BLaER1 treated with 17β-estradiol and CSF1 and Interleukin-3, amounts not matched to agents 10 nM and 100 nM (cell line): ENCODE measurements around the gene DPM2.
A peak's percentile ranks its signal among the peaks of the same experiment; 100 is the strongest.

ENCODE experiments used
- H3K27ac ChIP-seq, 11 experiments: shearing (Covaris generic); formaldehyde crosslinking; 2 replicates each; pipeline ENCODE4 v1.8.1; 2022
- H3K27me3 ChIP-seq, 11 experiments: shearing (Covaris generic); formaldehyde crosslinking; 2 replicates each; pipeline ENCODE4 v1.8.1; 2022
- H3K36me3 ChIP-seq, 11 experiments: shearing (Covaris generic); formaldehyde crosslinking; 2 replicates each; pipeline ENCODE4 v1.8.1; 2022
- H3K4me1 ChIP-seq, 10 experiments: shearing (Covaris generic); formaldehyde crosslinking; 2 replicates each; pipeline ENCODE4 v1.8.1; 2022
- H3K4me2 ChIP-seq, 11 experiments: shearing (Covaris generic); formaldehyde crosslinking; 2 replicates each; pipeline ENCODE4 v1.8.1; 2022
- H3K4me3 ChIP-seq, 10 experiments: shearing (Covaris generic); formaldehyde crosslinking; 2 replicates each; pipeline ENCODE4 v1.8.1; 2022
- H3K9ac ChIP-seq, 11 experiments: shearing (Covaris generic); formaldehyde crosslinking; 2 replicates each; pipeline ENCODE4 v1.8.1; 2022
- H3K9me3 ChIP-seq, 11 experiments: shearing (Covaris generic); formaldehyde crosslinking; replicated peaks in 1 of 11; 2 replicates each; pipeline ENCODE4 v1.8.1; 2022
- H4K20me1 ChIP-seq, 11 experiments: shearing (Covaris generic); formaldehyde crosslinking; 2 replicates each; pipeline ENCODE4 v1.8.1; 2022
- Cebpa-rat ChIP-seq, 11 experiments: shearing (Covaris generic); IDR thresholded peaks; 2 replicates each; pipeline ENCODE4 v1.8.1; 2022

Gene DPM2

GRCh38 chr9:127903557-127904475, 33.8 kb downstream of the DPM2 start:
- H3K27me3 ChIP-seq: no peaks in the 10 kb centered on the region
- peaks cover 80 to 94% (median 90%) of the 10 kb centered on the region in 10 experiments for H3K4me1 ChIP-seq
- peak overlapping the region; percentile 84 to 100 (median 93) for H3K4me2 ChIP-seq
- H3K9ac ChIP-seq: peak overlapping the region; percentile 68 to 83 (median 75)
- H3K9me3 ChIP-seq: no peaks in the 10 kb centered on the region
- peaks cover 0 to 19% (median 14%) of the 10 kb centered on the region in 11 experiments; a peak in 21 of 22 replicates for H3K36me3 ChIP-seq
- TF ChIP-seq Cebpa-rat (IDR thresholded peaks at IDR 0.05): no peak
- H3K27ac ChIP-seq: peak overlapping the region; percentile 78 to 90 (median 83)
- H4K20me1 ChIP-seq: peaks cover 0 to 9% (median 0%) of the 10 kb centered on the region in 11 experiments; a peak in 3 of 22 replicates
- H3K4me3 ChIP-seq: peak overlapping the region in 9 of 10 experiments; percentile 18 to 69 (median 43); a peak in 15 of 20 replicates

GRCh38 chr9:127899128-127899943, 38.3 kb downstream of the DPM2 start, which contains the start of gene ST6GALNAC6:
TSS of gene ST6GALNAC6 (minus strand) at chr9:127899603. CDS start at chr9:127897981, 1,622 bp downstream.
- Histone ChIP-seq H3K4me1 (peaks cover 66 to 78% (median 75%) of the 10 kb centered on the region in 10 experiments), H3K27me3 (no peaks in the 10 kb centered on the region), H3K9ac (peak within 1 kb of the TSS; percentile 86 to 96 (median 91)), H3K4me3 (peak within 1 kb of the TSS; percentile 80 to 98 (median 95)), H3K27ac (peak within 1 kb of the TSS; percentile 55 to 92 (median 89)), H3K4me2 (peak within 1 kb of the TSS; percentile 90 to 99 (median 95)), H3K9me3 (peaks cover 0 to 10% (median 0%) of the 10 kb centered on the region in 11 experiments; a peak in 5 of 22 replicates), H3K36me3 (peaks cover 22 to 28% (median 27%) of the 10 kb centered on the region in 11 experiments), H4K20me1 (peaks cover 6 to 43% (median 29%) of the 10 kb centered on the region in 11 experiments; a peak in 21 of 22 replicates)
- no peak for TF ChIP-seq Cebpa-rat (IDR thresholded peaks at IDR 0.05)

GRCh38 chr9:127898433-127899127, 39.1 kb downstream of the DPM2 start:
- H3K4me2 ChIP-seq: peak overlapping the region; percentile 89 to 98 (median 94)
- H3K27me3 ChIP-seq: no peaks in the 10 kb centered on the region
- H3K4me3 ChIP-seq: peak overlapping the region; percentile 80 to 98 (median 95)
- H3K9me3 ChIP-seq: peaks cover 0 to 18% (median 7%) of the 10 kb centered on the region in 11 experiments; a peak in 16 of 22 replicates
- peaks cover 6 to 50% (median 30%) of the 10 kb centered on the region in 11 experiments; a peak in 21 of 22 replicates for H4K20me1 ChIP-seq
- peak overlapping the region; percentile 86 to 96 (median 91) for H3K9ac ChIP-seq
- peaks cover 29 to 35% (median 34%) of the 10 kb centered on the region in 11 experiments for H3K36me3 ChIP-seq
- peaks cover 59 to 70% (median 67%) of the 10 kb centered on the region in 10 experiments for H3K4me1 ChIP-seq
- H3K27ac ChIP-seq: peak overlapping the region; percentile 52 to 92 (median 89); a peak in 21 of 22 replicates
- no peak for TF ChIP-seq Cebpa-rat (IDR thresholded peaks at IDR 0.05)

- no peak for TF ChIP-seq Cebpa-rat (IDR thresholded peaks at IDR 0.05)
- Histone ChIP-seq H3K4me2 (peak overlapping the region; percentile 89 to 98 (median 94)), H3K27ac (peak overlapping the region in 9 of 11 experiments; percentile 36 to 91 (median 47); a peak in 14 of 22 replicates), H3K36me3 (peaks cover 42 to 49% (median 48%) of the 10 kb centered on the region in 11 experiments), H3K9ac (peak overlapping the region; percentile 34 to 96 (median 88); a peak in 19 of 22 replicates), H4K20me1 (peaks cover 6 to 61% (median 33%) of the 10 kb centered on the region in 11 experiments; a peak in 21 of 22 replicates), H3K27me3 (no peaks in the 10 kb centered on the region), H3K9me3 (peaks cover 0 to 25% (median 13%) of the 10 kb centered on the region in 11 experiments; a peak in 16 of 22 replicates), H3K4me3 (peak overlapping the region; percentile 35 to 98 (median 95); a peak in 14 of 20 replicates), H3K4me1 (peaks cover 45 to 63% (median 54%) of the 10 kb centered on the region in 10 experiments)
These were observed 40.4 kb downstream of the DPM2 start for GRCh38 chr9:127897193-127897692.

DNA sequence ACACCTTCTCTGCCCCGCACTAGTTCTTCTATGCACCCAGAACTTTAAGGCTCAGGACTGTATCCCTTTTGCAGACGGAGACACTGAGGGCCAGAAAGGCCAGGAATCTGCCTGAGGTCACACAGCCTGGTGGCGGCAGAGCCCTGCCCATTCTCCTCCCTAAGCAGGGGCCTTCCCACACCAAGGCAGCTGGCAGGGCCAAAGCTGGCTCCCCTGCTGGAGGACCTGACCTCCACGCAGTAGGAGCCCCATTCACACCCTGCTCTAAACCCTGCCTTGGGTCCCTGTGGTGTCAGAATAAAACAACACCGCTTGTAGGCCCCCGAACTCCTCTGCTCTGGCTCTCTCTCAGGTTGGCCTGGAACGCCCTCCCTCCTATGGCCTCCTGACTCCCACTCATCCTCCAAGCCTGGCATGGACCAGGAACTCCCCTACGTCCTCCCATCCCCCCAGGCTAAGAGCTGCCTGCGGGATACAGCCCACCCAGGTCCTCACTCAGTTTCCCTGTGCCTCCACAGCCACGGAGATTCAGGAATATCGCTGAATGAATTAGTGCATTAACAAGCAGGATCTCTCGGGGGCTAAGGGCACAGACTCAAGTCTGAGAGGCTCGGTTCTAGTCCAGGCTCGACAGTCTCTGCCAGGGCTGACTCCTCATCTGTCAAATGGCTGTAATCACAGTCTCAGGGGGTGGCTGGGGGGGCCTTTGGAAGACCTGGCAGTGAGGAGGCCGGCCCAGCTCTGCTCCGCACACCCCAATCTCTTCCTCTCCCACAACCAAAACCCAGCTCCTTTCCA, 41.1 kb downstream of the DPM2 start:
- Histone ChIP-seq H3K27me3 (no peaks in the 10 kb centered on the region), H4K20me1 (peaks cover 6 to 61% (median 33%) of the 10 kb centered on the region in 11 experiments; a peak in 21 of 22 replicates), H3K36me3 (peaks cover 46 to 54% (median 52%) of the 10 kb centered on the region in 11 experiments), H3K4me3 (peak overlapping the region in 4 of 10 experiments; percentile 3 to 98 (median 57); a peak in 3 of 20 replicates), H3K9me3 (peaks cover 0 to 25% (median 13%) of the 10 kb centered on the region in 11 experiments; a peak in 16 of 22 replicates), H3K27ac (peak overlapping the region in 8 of 11 experiments; percentile 26 to 54 (median 40); a peak in 13 of 22 replicates), H3K4me2 (peak overlapping the region; percentile 89 to 98 (median 94)), H3K4me1 (peaks cover 41 to 57% (median 47%) of the 10 kb centered on the region in 10 experiments), H3K9ac (peak overlapping the region; percentile 23 to 56 (median 44); a peak in 15 of 22 replicates)
- TF ChIP-seq Cebpa-rat (IDR thresholded peaks at IDR 0.05): no peak

- Histone ChIP-seq H3K4me2 (0 out of 22 replicates have a peak overlapping the region, but pooled peaks of 1 of the 11 experiments have one; percentile 91), H3K27ac (no peak overlapping the region), H3K9me3 (peaks cover 0 to 25% (median 13%) of the 10 kb centered on the region in 11 experiments; a peak in 16 of 22 replicates), H4K20me1 (peaks cover 6 to 65% (median 33%) of the 10 kb centered on the region in 11 experiments; a peak in 21 of 22 replicates), H3K36me3 (peaks cover 52 to 60% (median 58%) of the 10 kb centered on the region in 11 experiments), H3K4me1 (peaks cover 33 to 49% (median 40%) of the 10 kb centered on the region in 10 experiments), H3K27me3 (no peaks in the 10 kb centered on the region), H3K4me3 (no peak overlapping the region), H3K9ac (peak overlapping the region in 1 of 11 experiments; percentile 56; a peak in 1 of 22 replicates)
- TF ChIP-seq Cebpa-rat (IDR thresholded peaks at IDR 0.05): no peak
These were observed 41.8 kb downstream of the DPM2 start for GRCh38 chr9:127895811-127896210.

- Histone ChIP-seq H3K4me3 (no peak overlapping the region), H3K27me3 (no peaks in the 10 kb centered on the region), H3K4me2 (no peak overlapping the region), H4K20me1 (peaks cover 6 to 72% (median 33%) of the 10 kb centered on the region in 11 experiments; a peak in 21 of 22 replicates), H3K9me3 (peaks cover 0 to 25% (median 13%) of the 10 kb centered on the region in 11 experiments; a peak in 16 of 22 replicates), H3K9ac (no peak overlapping the region), H3K27ac (no peak overlapping the region), H3K4me1 (peaks cover 34 to 50% (median 41%) of the 10 kb centered on the region in 10 experiments), H3K36me3 (peaks cover 63 to 81% (median 77%) of the 10 kb centered on the region in 11 experiments)
- no peak for TF ChIP-seq Cebpa-rat (IDR thresholded peaks at IDR 0.05)
These were observed 44.3 kb downstream of the DPM2 start for GRCh38 chr9:127893392-127893791.
